ENCODE results near the gene TMEM35B.
"Not testable (repeated sequence)": the region's sequence is repeated elsewhere in the genome, so short reads cannot be mapped to it uniquely, and the experiment has no call there.

The TMEM35B gene

DNA sequence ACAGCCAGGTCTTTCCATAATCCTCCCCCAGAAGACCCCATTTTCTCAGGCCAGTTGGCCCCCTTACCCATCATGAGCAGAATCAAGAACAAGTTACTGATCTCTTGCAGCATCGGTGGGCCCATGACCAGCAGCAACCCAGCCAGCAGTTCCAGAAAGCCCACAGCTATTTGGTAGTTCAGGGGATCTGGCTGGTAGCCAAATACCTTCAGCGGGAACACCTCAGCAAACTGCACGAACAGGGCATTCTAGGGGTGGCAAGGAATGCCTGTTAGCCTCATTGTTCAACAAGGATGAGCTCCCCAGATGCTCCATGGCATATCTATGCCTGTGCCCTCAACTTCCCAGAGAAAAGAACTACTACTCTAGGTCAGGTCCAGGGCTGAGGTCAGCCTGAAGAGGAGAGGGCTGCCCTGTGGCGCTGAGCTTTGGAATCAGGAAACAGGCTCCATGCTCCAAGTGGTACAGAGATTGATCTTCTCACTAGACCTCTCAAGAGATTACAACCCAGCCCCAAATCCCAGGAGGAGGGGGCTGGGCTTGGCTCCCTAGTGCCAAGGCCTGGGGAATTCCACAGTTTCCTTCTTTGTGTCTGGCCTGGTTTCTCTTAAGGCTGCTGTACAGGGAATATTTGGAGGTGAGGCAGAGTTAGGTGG lies 1.3 kb downstream of the TMEM35B start:
- DNase-seq (no peak), ATAC-seq (no peak)
- Mint-ChIP-seq H3K4me3 (peak overlapping the region; percentile 94 to 98), H3K9me3 (no peaks in the 10 kb centered on the region), H3K27ac (peak overlapping the region; percentile 98 to 99), H3K27me3 (no peaks in the 10 kb centered on the region), H3K4me1 (peaks cover 43% of the 10 kb centered on the region)

DNA sequence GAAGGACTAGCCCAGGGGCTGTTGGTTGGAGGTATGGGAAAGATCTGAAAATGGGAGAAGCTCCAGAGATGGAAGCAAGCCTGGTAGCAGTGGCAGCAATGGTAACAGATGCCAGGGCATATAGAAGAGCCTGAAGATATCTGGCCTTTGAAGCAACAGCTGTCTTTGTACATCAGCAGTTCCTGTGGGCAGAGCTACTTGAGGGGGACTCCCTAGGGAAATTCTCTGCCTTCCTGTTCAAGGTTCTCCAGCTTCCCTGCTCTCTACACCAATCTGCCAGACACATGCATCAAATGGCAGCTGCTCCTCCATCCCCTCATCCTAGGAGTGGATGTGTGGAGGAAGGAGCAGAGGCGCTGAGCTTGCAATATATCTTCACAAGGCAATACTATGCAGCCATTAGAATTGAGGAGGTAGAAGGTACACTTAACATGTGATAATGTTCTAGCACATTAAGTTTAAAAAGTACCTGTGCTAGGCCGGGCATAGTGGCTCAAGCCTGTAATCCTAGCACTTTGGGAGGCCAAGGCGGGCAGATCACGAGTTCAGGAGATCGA lies 2.2 kb downstream of the TMEM35B start:
- Mint-ChIP-seq H3K4me1 (peaks cover 53% of the 10 kb centered on the region), H3K4me3 (peak overlapping the region; percentile 13 to 20), H3K9me3 (no peaks in the 10 kb centered on the region), H3K27me3 (no peaks in the 10 kb centered on the region), H3K27ac (peak overlapping the region in 1 of 2 donors; percentile 12)
- ATAC-seq (no peak), DNase-seq (no peak)

DNA sequence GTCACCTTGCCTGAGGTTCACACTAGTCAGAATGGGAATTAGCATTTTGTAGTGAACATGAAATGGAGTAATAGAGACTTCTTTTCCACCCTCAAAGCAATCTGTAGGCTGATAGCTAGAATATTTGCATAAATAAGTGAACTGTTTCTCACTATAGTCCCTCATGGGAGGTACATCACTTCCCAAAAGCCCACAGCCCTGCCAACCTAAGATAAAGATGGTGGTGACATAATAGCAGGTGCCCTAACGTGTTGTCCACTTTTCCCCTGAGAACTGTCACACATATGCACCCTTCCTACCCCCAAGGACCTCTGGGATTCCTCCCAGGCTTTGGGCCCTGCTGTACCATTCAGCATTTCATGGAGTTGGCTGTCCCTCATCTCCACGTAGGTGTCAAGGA lies 4.4 kb downstream of the TMEM35B start:
- no peak overlapping the region for H3K27ac Mint-ChIP-seq
- H3K4me3 Mint-ChIP-seq = no peak overlapping the region
- no peak for ATAC-seq
- H3K4me1 Mint-ChIP-seq = peaks cover 45% of the 10 kb centered on the region
- H3K9me3 Mint-ChIP-seq = peaks cover 0 to 6% of the 10 kb centered on the region in 2 donors
- H3K27me3 Mint-ChIP-seq = no peaks in the 10 kb centered on the region
- DNase-seq = no peak

DNA sequence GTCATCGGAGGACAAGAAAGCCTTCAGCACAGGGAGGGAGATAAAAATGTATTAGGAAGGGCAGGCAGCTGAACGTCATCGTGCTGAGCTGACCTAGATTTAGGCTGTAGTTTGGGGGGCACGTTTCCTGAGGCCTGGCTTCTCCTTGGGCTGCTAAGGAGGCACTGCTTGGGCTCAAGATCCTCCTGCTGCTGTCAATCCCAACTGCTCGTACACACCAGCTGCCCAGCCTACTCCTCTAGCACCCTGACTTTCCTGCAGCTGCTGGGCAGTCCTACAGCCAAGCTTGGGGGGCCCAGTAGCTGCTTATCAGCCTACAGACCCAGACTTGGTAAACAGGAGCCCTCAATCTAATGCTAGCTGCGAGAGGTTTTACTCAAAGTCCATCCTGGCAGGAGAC lies 6.2 kb downstream of the TMEM35B start:
- peaks cover 0 to 6% of the 10 kb centered on the region in 2 donors for H3K9me3 Mint-ChIP-seq
- no peaks in the 10 kb centered on the region for H3K27me3 Mint-ChIP-seq
- no peak overlapping the region for H3K4me3 Mint-ChIP-seq
- no peak for ATAC-seq
- H3K27ac Mint-ChIP-seq = peak overlapping the region in 1 of 2 donors; percentile 59
- DNase-seq = no peak
- H3K4me1 Mint-ChIP-seq = peaks cover 38% of the 10 kb centered on the region

DNA sequence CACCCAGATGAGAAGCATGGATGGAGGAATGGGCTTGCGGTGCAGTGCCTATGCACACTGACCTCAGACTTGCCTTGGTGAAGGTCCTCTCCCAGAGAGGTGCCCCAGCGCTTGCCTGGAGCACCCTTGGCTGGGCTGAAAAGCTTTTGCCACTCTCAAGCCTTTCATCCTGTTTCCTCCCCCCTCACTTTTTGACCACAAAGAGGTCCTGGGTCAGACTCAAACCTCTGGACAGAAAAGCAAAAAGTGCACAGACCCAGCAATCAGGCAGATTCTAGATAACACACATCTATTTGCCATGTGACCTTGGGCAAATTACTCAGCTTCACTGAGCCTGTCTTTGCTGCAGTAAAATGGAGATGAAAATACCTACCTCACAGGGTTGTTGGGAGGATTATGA lies 7.3 kb downstream of the TMEM35B start:
- Mint-ChIP-seq H3K27me3 (no peaks in the 10 kb centered on the region), H3K9me3 (peaks cover 0 to 6% of the 10 kb centered on the region in 2 donors), H3K4me3 (no peak overlapping the region), H3K27ac (no peak overlapping the region), H3K4me1 (peaks cover 27% of the 10 kb centered on the region)
- ATAC-seq = no peak
- DNase-seq = no peak

DNA sequence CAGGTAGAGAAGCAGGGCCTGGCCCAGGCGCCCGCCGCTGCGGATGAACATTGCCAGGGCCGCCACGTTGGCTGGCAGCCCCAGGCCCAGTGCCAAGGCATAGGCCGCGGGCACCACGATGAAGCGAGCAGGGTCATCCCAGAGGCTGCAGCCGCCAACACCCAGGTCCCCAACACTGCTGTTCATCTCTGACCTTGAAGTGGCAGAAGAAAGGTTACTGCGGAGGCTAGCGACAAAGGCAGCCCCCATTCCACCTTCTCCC lies 8.0 kb downstream of the TMEM35B start:
- Mint-ChIP-seq H3K4me3 (no peak overlapping the region), H3K27me3 (no peaks in the 10 kb centered on the region), H3K4me1 (peaks cover 21% of the 10 kb centered on the region), H3K27ac (no peak overlapping the region), H3K9me3 (peaks cover 0 to 6% of the 10 kb centered on the region in 2 donors)
- no peak for ATAC-seq
- DNase-seq = no peak

DNA sequence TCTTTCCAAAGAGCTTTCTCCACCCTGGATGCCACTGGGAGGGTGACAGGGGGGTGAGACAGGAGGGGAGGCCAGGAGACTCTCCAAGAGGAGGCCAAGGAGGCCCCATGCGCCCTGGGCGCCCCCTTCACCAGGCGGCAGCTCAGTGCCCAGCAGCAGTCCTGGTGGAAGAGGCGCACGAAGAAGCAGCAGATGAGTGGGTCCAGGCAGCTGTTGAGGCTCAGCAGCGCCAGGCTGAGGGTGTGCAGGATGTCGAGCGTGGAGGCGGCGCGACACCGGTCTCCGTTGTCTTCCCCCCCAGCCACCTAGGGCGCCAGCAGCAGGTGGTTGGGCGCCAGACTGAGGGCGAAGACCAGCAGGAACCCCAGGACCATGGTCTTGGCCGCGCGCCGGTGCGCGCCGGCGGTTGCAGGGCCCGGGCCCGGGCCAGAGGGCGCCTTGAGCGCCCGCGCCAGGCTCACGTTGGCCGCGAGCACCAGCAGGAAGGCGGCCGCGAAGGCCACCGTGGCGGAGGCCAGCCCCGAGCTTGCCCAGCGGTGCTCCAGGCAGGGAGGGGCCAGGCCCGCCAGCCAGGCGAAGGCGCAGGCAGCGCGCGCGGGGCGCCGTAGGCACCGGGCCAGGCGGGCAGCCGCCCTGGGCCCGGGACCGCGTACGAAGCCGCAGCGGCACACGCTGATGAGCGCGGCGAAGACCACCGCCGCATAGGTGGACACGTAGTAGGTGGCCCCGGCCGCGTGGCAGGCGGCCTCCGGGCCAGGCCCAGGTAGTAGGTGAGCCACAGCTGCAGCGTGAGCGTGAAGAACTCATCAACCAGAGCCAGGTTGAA lies 8.6 kb downstream of the TMEM35B start:
- Mint-ChIP-seq H3K9me3 (peaks cover 0 to 6% of the 10 kb centered on the region in 2 donors), H3K27me3 (no peaks in the 10 kb centered on the region), H3K4me1 (peaks cover 16% of the 10 kb centered on the region), H3K4me3 (no peak overlapping the region), H3K27ac (no peak overlapping the region)
- no peak for DNase-seq
- peak; percentile 53 for ATAC-seq

DNA sequence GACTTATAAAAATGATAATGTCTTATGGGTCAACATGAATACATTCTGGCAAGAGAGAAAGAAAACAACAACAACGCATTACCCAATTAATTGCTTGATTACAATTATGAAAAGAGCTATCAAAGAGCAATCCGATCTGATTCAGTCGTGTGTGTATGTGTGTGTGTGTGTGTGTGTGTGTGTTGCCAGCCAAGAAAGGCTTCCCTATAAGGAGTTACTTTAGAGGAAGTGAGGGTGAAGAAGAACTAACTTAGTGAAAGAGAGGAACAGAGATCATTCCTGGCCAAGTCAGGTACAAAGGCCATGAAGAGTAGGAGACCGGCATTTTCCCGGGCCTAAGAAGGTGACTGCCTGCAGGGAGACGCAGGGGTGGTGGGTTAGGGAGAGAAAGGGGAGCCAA lies 9.4 kb downstream of the TMEM35B start:
- Mint-ChIP-seq H3K4me3 (no peak overlapping the region), H3K27me3 (no peaks in the 10 kb centered on the region), H3K9me3 (peaks cover 0 to 6% of the 10 kb centered on the region in 2 donors), H3K27ac (peak overlapping the region; percentile 7 to 87), H3K4me1 (peaks cover 12% of the 10 kb centered on the region)
- no peak for ATAC-seq
- DNase-seq = no peak

DNA sequence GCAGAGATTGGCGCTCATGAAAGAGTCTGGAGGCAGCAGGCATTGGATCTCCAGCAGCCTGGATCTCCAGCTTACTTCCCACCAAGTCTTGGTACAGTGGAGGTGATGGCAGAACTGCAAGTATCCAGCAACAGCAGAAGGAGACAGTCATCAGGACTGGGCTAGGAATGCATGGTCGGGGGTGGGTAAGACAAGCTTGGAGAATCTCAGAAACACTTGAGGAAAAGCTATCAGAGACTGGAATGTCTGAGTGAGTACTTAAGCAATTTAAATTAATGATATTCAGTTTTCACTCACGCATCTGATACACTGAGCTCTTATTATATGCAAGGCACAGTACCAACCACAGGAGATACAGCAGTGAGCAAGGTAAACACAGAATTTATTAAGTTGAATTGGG lies 9.8 kb downstream of the TMEM35B start:
- Mint-ChIP-seq H3K4me3 (no peak overlapping the region), H3K27ac (no peak overlapping the region), H3K27me3 (no peaks in the 10 kb centered on the region), H3K4me1 (peaks cover 10% of the 10 kb centered on the region), H3K9me3 (peaks cover 0 to 6% of the 10 kb centered on the region in 2 donors)
- no peak for DNase-seq
- no peak for ATAC-seq

DNA sequence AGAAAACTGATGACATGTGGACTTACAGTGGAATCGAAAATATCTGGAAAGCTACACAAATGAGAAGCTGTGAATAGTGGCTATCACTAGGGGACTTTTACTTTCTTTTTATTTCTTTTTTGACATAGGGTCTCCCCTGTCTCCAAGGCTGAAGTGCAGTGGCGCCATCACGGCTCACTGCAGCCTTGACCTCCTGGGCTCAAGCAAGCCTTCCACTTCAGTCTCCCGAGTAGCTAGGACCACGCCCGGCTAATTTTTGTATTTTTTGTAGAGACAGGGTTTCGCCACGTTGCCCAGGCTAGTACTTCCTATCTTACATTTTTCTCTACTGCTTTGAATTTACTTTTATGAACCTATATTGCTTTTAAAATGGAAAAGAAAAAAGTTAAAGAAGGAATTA lies 10.5 kb downstream of the TMEM35B start:
- H3K4me3 Mint-ChIP-seq = no peak overlapping the region
- ATAC-seq (no peak), DNase-seq (no peak)
- H3K9me3 Mint-ChIP-seq = peaks cover 0 to 6% of the 10 kb centered on the region in 2 donors
- H3K27me3 Mint-ChIP-seq = no peaks in the 10 kb centered on the region
- H3K27ac Mint-ChIP-seq = no peak overlapping the region
- peaks cover 10% of the 10 kb centered on the region for H3K4me1 Mint-ChIP-seq

DNA sequence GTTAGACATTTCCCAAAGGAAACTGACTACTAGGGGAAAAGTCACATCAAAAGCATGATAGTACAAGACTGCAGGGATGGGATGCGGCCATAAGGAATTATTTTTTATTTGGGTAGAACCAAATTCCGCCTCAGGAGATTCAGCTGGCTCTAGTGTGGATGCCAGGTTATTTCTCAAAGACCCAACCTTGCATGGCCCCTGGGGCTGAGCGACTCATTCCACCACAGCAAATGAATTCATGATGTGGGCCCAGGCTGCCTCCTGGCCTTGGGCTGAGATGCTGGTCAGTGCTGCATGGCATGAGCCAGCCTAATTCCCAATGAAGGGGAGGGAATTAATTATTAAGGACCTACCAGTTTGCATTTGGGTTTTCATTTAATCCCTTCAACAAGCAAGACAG lies 11.8 kb downstream of the TMEM35B start:
- Mint-ChIP-seq H3K27me3 (no peaks in the 10 kb centered on the region), H3K27ac (no peak overlapping the region), H3K4me1 (peaks cover 4% of the 10 kb centered on the region), H3K4me3 (no peak overlapping the region), H3K9me3 (peaks cover 0 to 6% of the 10 kb centered on the region in 2 donors)
- no peak for ATAC-seq
- no peak for DNase-seq

DNA sequence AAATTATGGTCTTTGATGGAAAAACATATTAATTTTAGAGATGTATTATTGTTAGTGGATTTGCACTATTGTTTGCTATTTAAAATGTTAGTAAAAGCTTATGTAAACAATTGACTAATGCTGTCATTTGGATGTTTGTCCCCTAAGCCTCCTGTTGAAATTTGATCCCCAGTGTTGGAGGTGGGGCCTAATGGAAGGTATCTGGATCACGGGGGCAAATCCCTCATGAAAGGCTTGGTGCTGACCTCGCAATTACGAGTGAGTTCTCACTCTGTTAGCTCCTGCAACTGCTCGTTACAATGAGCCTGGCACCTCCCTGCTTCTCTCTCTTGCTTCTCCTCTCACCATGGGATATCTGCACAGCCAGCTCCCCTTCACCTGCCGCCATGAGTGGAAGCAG lies 14.3 kb downstream of the TMEM35B start:
- ATAC-seq (no peak), DNase-seq (no peak)
- no peaks in the 10 kb centered on the region for H3K27me3 Mint-ChIP-seq
- H3K4me3 Mint-ChIP-seq = no peak overlapping the region
- no peaks in the 10 kb centered on the region for H3K4me1 Mint-ChIP-seq
- no peak overlapping the region for H3K27ac Mint-ChIP-seq
- H3K9me3 Mint-ChIP-seq = no peaks in the 10 kb centered on the region

DNA sequence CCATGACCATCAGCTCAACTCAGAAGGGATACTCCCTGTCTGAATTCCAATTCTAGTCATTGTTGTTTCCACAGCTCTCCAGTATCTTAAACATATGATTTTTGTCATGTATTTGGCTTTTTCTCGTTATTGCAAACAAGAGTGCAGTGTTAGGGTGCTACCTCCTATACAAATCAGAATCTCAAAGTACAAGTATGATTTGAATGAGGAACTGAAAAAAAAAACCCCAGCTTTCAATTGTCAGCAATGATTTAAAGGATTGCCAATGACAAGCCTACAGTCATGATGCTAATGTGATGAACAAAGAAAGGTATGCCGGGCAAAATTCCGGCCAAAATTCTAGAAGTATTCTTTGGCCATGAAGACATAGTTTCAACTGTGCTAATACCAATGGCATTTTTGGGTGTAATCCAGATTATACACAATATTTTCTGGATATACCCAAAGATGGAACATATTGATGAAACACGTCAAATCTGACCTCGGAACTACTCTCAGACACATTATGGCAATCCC lies 14.9 kb downstream of the TMEM35B start:
- Mint-ChIP-seq H3K4me3 (no peak overlapping the region), H3K27me3 (no peaks in the 10 kb centered on the region), H3K9me3 (no peaks in the 10 kb centered on the region), H3K4me1 (no peaks in the 10 kb centered on the region), H3K27ac (no peak overlapping the region)
- no peak for DNase-seq
- ATAC-seq = no peak

DNA sequence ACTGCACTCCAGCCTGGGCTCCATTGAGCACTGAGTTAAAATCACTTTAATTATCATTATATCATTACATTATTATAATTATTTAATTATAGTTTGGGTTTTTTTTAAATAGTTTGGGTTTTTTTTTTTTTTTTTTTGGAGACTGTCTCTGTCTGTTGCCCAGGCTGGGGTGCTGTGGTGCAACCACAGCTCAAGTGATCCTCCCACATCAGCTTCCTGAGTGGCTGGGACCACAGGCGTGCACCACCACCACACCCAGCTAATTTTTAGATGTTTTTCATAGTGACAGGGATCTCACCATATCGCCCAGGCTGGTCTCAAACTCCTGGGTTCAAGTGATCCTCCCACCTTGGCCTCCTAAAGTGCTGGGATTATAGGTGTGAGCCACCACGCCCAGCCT lies 16.9 kb downstream of the TMEM35B start:
- DNase-seq, H3K27ac Mint-ChIP-seq, H3K4me1 Mint-ChIP-seq, H3K9me3 Mint-ChIP-seq, ATAC-seq, H3K27me3 Mint-ChIP-seq, H3K4me3 Mint-ChIP-seq: not testable (repeated sequence)

DNA sequence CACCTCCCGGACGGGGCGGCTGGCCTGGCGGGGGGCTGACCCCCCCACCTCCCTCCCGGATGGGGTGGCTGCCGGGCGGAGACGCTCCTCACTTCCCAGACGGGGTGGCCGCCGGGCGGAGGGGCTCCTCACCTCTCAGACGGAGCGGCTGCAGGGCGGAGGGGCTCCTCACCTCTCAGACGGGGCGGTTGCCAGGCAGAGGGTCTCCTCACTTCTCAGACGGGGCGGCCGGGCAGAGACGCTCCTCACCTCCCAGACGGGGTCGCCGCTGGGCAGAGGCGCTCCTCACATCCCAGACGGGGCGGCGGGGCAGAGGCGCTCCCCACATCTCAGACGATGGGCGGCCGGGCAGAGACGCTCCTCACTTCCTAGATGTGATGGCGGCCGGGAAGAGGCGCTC lies 17.5 kb downstream of the TMEM35B start:
- DNase-seq, ATAC-seq, H3K4me1 Mint-ChIP-seq, H3K27ac Mint-ChIP-seq, H3K4me3 Mint-ChIP-seq, H3K9me3 Mint-ChIP-seq, H3K27me3 Mint-ChIP-seq: not testable (repeated sequence)

DNA sequence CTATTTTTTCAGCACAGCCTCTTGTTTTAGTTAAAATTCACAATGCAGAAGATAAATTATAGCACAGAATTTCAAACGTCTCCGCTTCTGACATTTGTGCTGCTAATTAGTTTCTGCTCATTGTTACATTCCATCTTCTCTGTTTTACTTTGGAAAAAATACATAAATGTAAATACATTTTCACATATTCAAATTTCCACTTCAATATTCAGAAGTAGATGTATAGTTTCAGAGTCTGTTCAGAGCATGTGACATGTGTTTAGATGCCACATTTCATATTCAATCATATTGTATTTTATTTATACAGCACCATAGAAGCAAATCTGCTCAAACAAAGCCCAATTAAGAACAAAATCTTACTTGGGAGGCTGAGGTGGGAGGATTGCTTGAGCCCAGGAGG lies 19.6 kb downstream of the TMEM35B start:
- no peak for ATAC-seq
- H3K4me1 Mint-ChIP-seq = no peaks in the 10 kb centered on the region

More for the DNA sequence above, 19.6 kb downstream of the TMEM35B start:
- Mint-ChIP-seq H3K27me3 (no peaks in the 10 kb centered on the region), H3K4me3 (no peak overlapping the region), H3K27ac (no peak overlapping the region), H3K9me3 (no peaks in the 10 kb centered on the region)
- DNase-seq = no peak

Measured in stimulated activated naive CD8-positive, alpha-beta T cell treated with anti-CD3 and anti-CD28 coated beads, Interleukin-15, amount 100 ng/mL, for 72 hours (primary cell).